Caco-2 (cell line): Measurements from ENCODE around the gene HTATIP2. TPM values are rescaled to one million over a fixed set of nuclear protein-coding genes. Genes with fewer than 3 reads are reported as not detected.
A peak's percentile ranks its signal among the peaks of the same experiment; 100 is the strongest.

Experiments used
- BruUV-seq: library from RNA; stranded (reverse); fragments of 400-500 nt; replicated peaks from 2 replicates; lab custom pipeline; 2021; lab: Mats Ljungman, UMichigan
- CTCF ChIA-PET: fragments of 300-600 bp; sonication (Branson Sonifier 250); formaldehyde crosslinking; loops from one replicate; lab custom pipeline; 2022; ENCODE audit warnings: antibody characterized with exemption; lab: Charles Lee
- POLR2A ChIA-PET: fragments of 300-600 bp; sonication (Branson Sonifier 250); formaldehyde crosslinking; loops from one replicate; lab custom pipeline; 2022; ENCODE audit warnings: antibody characterized with exemption; lab: Charles Lee
- DNase-seq, 2 experiments: peaks; one replicate each; pipeline versions ENCODE4 v3.0.0 to v3.0.0-alpha.2; 2020 to 2022
- H3K27me3 ChIP-seq: replicated peaks from 2 replicates; pipeline ENCODE4 v1.6.0; 2011; ENCODE audit warnings: low read length; ENCODE audit not compliant: control insufficient read depth, insufficient read depth
- H3K36me3 ChIP-seq: 2 replicates; pipeline ENCODE4 v1.5.1; 2011; ENCODE audit warnings: low read length; ENCODE audit not compliant: control insufficient read depth, insufficient read depth
- H3K4me1 ChIP-seq: fragments of 250-450 bp; sonication (Bioruptor Pico); 2 replicates; pipeline ENCODE4 v1.5.1; 2020; ENCODE audit warnings: mild to moderate bottlenecking
- H3K4me3 ChIP-seq: 2 replicates; pipeline ENCODE4 v1.5.1; 2011; ENCODE audit warnings: low read depth, mild to moderate bottlenecking, control low read depth, low read length
- H3K9me3 ChIP-seq: fragments of 250-450 bp; sonication (Bioruptor Pico); 2 replicates; pipeline ENCODE4 v1.5.1; 2020; ENCODE audit warnings: mild to moderate bottlenecking, moderate library complexity
- H3K27ac Mint-ChIP-seq: one replicate; pipeline ENCODE4 v1.8.0; 2022; ENCODE audit warnings: mixed read lengths; ENCODE audit not compliant: unreplicated experiment
- H3K27me3 Mint-ChIP-seq: one replicate; pipeline ENCODE4 v1.8.0; 2022; ENCODE audit warnings: mixed read lengths; ENCODE audit not compliant: insufficient read depth, unreplicated experiment
- H3K36me3 Mint-ChIP-seq: one replicate; pipeline ENCODE4 v1.8.0; 2022; ENCODE audit warnings: mild to moderate bottlenecking, mixed read lengths; ENCODE audit not compliant: insufficient read depth, unreplicated experiment
- H3K4me1 Mint-ChIP-seq: one replicate; pipeline ENCODE4 v1.8.0; 2022; ENCODE audit warnings: low read depth, mixed read lengths; ENCODE audit not compliant: unreplicated experiment
- H3K4me3 Mint-ChIP-seq: one replicate; pipeline ENCODE4 v1.8.0; 2022; ENCODE audit warnings: mild to moderate bottlenecking, moderate library complexity, mixed read lengths; ENCODE audit not compliant: unreplicated experiment
- H3K9me3 Mint-ChIP-seq: one replicate; pipeline ENCODE4 v1.8.0; 2022; ENCODE audit warnings: mixed read lengths; ENCODE audit not compliant: unreplicated experiment
- CTCF ChIP-seq, 2 experiments: fragments of 200-600 bp in 1 of 2; IDR thresholded peaks; 1 replicate in 1 of 2; 2 replicates in 1 of 2; pipeline versions ENCODE4 v1.5.1 to v1.8.0; 2011 to 2022; ENCODE audit warnings: antibody characterized with exemption in 1 of 2, control low read depth in 1 of 2, inconsistent platforms in 1 of 2, low read depth in 1 of 2, low read length in 1 of 2, mild to moderate bottlenecking in 1 of 2, moderate library complexity in 1 of 2; ENCODE audit not compliant: insufficient read depth in 1 of 2, severe bottlenecking in 1 of 2, unreplicated experiment in 1 of 2
- intact Hi-C: fragments of 100-400 bp; cut with micrococcal nuclease; formaldehyde crosslinking; loops from one replicate; pipeline ENCODE4 v1.10.0; 2022; ENCODE audit not compliant: unreplicated experiment
- total RNA-seq: library from RNA; stranded (reverse); gene quantifications from 2 replicates; pipeline ENCODE4 v1.2.3, GENCODE V29; 2022

HTATIP2 gene
- total RNA-seq, 1 experiment from 2014 or later: 87.9 TPM

DNA sequence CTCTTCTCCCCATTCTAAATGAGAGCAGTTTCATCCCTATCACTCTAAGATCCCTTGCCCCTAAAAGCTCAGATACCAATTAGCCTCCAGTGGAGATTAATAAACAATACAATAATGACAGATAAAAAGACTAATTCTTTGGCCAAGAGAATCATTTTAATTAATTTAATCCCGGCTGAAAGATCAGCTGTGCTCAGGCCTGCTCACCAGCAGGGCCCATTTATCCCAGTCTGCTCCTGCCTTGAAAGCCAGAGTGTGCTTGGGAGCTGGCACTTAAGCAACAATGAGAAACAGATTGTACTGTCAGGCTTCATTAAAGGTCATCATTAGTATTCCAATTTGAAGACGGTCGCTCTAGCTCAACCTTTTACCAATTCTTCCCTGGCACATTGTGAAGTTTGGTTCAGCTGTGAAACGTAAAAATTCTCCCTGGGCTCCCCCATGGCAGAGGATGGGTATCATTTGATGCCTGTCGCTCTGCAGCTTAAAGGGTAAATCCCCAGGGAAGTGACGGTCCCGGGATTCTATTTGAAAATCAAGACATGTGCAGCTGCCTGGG is 36.1 kb upstream of the HTATIP2 start:
- Histone ChIP-seq H3K27me3 (peaks cover 1% of the 10 kb centered on the region; the same call in 1 of the 2 replicates), H3K4me1 (no peaks in the 10 kb centered on the region), H3K9me3 (no peaks in the 10 kb centered on the region), H3K36me3 (no peaks in the 10 kb centered on the region), H3K4me3 (no peak overlapping the region)
- H3K4me3 Mint-ChIP-seq: no peak overlapping the region
- CTCF ChIA-PET: no interaction called here
- H3K4me1 Mint-ChIP-seq: no peaks in the 10 kb centered on the region
- BruUV-seq: no TSS peak
- POLR2A ChIA-PET: no interaction called here
- no peaks in the 10 kb centered on the region for H3K9me3 Mint-ChIP-seq
- no peak overlapping the region for H3K27ac Mint-ChIP-seq
- H3K27me3 Mint-ChIP-seq: peaks cover 16% of the 10 kb centered on the region
- no peak for TF ChIP-seq CTCF (IDR thresholded peaks at IDR 0.05; ENCODE audit: insufficient read depth in 1 of 2, low read depth in 1 of 2, low read length in 1 of 2, severe bottlenecking in 1 of 2, unreplicated experiment in 1 of 2)
- DNase-seq: no peak
- intact Hi-C loops: no loop called here
- no peaks in the 10 kb centered on the region for H3K36me3 Mint-ChIP-seq

DNA sequence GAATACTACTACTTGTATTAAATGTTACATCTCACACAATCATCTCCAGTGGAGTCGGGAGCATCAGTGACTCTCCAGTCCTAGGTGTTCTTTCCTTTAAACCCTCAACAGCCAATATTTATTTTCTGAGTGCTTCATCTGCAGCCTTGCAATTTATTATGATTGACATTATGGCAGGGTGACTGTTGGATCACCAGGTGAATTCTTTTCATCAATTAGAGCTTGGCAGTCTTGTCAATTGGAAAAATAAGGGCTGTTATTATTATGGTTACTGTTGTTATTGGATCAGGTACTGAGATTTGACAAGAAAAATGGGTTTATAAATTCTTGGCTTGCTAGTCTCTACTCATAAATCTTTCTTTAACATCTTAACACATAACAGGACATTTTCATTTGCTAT is 27.5 kb upstream of the HTATIP2 start:
- Mint-ChIP-seq H3K4me1 (no peaks in the 10 kb centered on the region), H3K27ac (no peak overlapping the region), H3K36me3 (no peaks in the 10 kb centered on the region), H3K4me3 (no peak overlapping the region), H3K9me3 (no peaks in the 10 kb centered on the region), H3K27me3 (peaks cover 4% of the 10 kb centered on the region)
- no peak overlapping the region for H3K4me3 ChIP-seq
- H3K36me3 ChIP-seq: no peaks in the 10 kb centered on the region
- H3K4me1 ChIP-seq: no peaks in the 10 kb centered on the region
- H3K27me3 ChIP-seq: no peaks in the 10 kb centered on the region
- H3K9me3 ChIP-seq: no peaks in the 10 kb centered on the region
- intact Hi-C loops: loop anchor here (2.0 to 5.0 kb wide), 2 partner anchors 384 to 397 kb away; no protein-coding TSS in a partner anchor
- no peak for TF ChIP-seq CTCF (IDR thresholded peaks at IDR 0.05; ENCODE audit: insufficient read depth in 1 of 2, low read depth in 1 of 2, low read length in 1 of 2, severe bottlenecking in 1 of 2, unreplicated experiment in 1 of 2)
- no TSS peak for BruUV-seq
- POLR2A ChIA-PET: no interaction called here
- no peak for DNase-seq
- CTCF ChIA-PET: interaction anchor here (0.7 kb wide), 1 partner anchor 208 kb away, joined by 3 read pairs; no protein-coding TSS in a partner anchor

DNA sequence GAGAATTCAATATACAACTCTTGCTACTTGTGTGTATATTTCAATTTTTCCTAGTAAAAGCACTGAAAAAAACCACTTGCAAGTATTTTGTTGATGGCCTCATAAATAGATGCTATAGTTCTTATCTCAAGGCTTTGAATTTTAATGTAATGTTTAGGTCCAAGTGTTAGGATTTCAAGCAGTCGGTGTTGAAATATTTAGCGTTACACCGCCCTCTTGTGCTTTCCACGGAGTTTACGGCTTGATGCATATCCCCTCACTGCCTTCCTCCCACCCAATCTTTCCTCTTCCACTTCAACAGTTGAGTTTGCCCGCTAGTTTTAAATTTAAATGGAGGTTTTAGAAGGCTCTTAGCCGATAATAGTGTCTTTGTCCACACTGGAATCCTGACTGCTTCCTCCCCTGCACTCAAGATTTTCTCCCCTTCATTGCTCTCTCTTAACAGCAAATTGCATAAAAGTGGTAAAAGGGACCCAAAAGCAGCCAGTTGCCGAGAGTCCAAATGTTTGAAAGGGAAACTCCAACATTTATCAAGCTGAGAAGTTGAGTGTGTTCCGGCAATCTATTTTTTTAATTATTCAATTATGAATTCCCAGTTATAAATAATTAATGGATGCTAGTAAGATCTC is 25.9 kb upstream of the HTATIP2 start:
- POLR2A ChIA-PET: no interaction called here
- H3K27ac Mint-ChIP-seq: no peak overlapping the region
- TF ChIP-seq CTCF (IDR thresholded peaks at IDR 0.05; ENCODE audit: insufficient read depth in 1 of 2, low read depth in 1 of 2, low read length in 1 of 2, severe bottlenecking in 1 of 2, unreplicated experiment in 1 of 2): peak; percentile 63 to 70
- no peaks in the 10 kb centered on the region for H3K36me3 Mint-ChIP-seq
- peaks cover 4% of the 10 kb centered on the region for H3K27me3 Mint-ChIP-seq
- no peaks in the 10 kb centered on the region for H3K9me3 Mint-ChIP-seq
- CTCF ChIA-PET: interaction anchor here (1.3 kb wide), 1 partner anchor 209 kb away, joined by 5 read pairs; no protein-coding TSS in a partner anchor
- intact Hi-C loops: loop anchor here (1.0 to 5.0 kb wide), 5 partner anchors 93 to 432 kb away; no protein-coding TSS in a partner anchor
- BruUV-seq: no TSS peak
- DNase-seq: peak in 1 of 2 experiments; percentile 43
- Histone ChIP-seq H3K4me3 (no peak overlapping the region), H3K9me3 (no peaks in the 10 kb centered on the region), H3K27me3 (no peaks in the 10 kb centered on the region), H3K36me3 (no peaks in the 10 kb centered on the region), H3K4me1 (no peaks in the 10 kb centered on the region)
- H3K4me1 Mint-ChIP-seq: peaks cover 7% of the 10 kb centered on the region
- H3K4me3 Mint-ChIP-seq: no peak overlapping the region
